ENCODE results near the gene KATNA1. TPM values are rescaled to one million over a fixed set of nuclear protein-coding genes. Genes with fewer than 3 reads are reported as not detected.
"Not testable (repeated sequence)": the region's sequence is repeated elsewhere in the genome, so short reads cannot be mapped to it uniquely, and the experiment has no call there.

Gene KATNA1
- polyA plus RNA-seq, 3 donors: 11.4 to 15.4 (median 14.5) TPM

- Histone ChIP-seq H3K27ac (ENCODE audit: low read depth in 1 of 2, low read length in 2 of 2) (no peak overlapping the region), H3K27me3 (ENCODE audit: control insufficient read depth in 2 of 2, insufficient read depth in 2 of 2, low read length in 2 of 2) (no peaks in the 10 kb centered on the region), H3K79me2 (ENCODE audit: insufficient read depth, low read length) (peaks cover 4% of the 10 kb centered on the region), H3K9ac (ENCODE audit: insufficient read depth, low read length, poor library complexity, severe bottlenecking) (no peak overlapping the region), H3K4me2 (replicated peaks; ENCODE audit: extremely low read depth, low read length, poor library complexity, severe bottlenecking) (no peak overlapping the region), H3K4me1 (ENCODE audit: control insufficient read depth in 1 of 2, insufficient read depth in 2 of 2, low read length in 2 of 2) (no peaks in the 10 kb centered on the region), H3K36me3 (replicated peaks in 1 of 2; ENCODE audit: control insufficient read depth in 1 of 2, insufficient read depth in 2 of 2, low read length in 2 of 2) (peaks cover 47 to 85% of the 10 kb centered on the region in 2 donors), H3K4me3 (replicated peaks in 1 of 3; ENCODE audit: low read depth in 2 of 3, low read length in 3 of 3) (no peak overlapping the region), H4K20me1 (ENCODE audit: insufficient read depth, low read length) (peaks cover 33% of the 10 kb centered on the region), H3K9me3 (replicated peaks in 1 of 2; ENCODE audit: control insufficient read depth in 1 of 2, insufficient read depth in 1 of 2, low read length in 2 of 2) (no peaks in the 10 kb centered on the region), H2AFZ (ENCODE audit: insufficient read depth, low read depth, low read length, poor library complexity, severe bottlenecking) (no peak overlapping the region)
- no peak for TF ChIP-seq CTCF (IDR thresholded peaks at IDR 0.05)
- H3K27me3 Mint-ChIP-seq (ENCODE audit: low read depth in 3 of 3): no peaks in the 10 kb centered on the region
- H3K27ac Mint-ChIP-seq: no peak overlapping the region
- H3K36me3 Mint-ChIP-seq: peaks cover 50 to 75% of the 10 kb centered on the region in 2 donors
- intact Hi-C loops (cut with micrococcal nuclease): no loop called here
- no peak overlapping the region for H3K4me3 Mint-ChIP-seq
- H3K4me1 Mint-ChIP-seq: no peaks in the 10 kb centered on the region
- no peaks in the 10 kb centered on the region for H3K9me3 Mint-ChIP-seq
- no peak for DNase-seq
Observed at GRCh38 chr6:149681209-149681608, 32.7 kb upstream of the KATNA1 start.

- peaks cover 27% of the 10 kb centered on the region for H4K20me1 ChIP-seq (ENCODE audit: insufficient read depth, low read length)
- Mint-ChIP-seq H3K27ac (peak overlapping the region in 1 of 7 donors; percentile 68), H3K4me1 (no peaks in the 10 kb centered on the region), H3K9me3 (no peaks in the 10 kb centered on the region), H3K4me3 (no peak overlapping the region), H3K36me3 (peaks cover 51 to 75% of the 10 kb centered on the region in 2 donors), H3K27me3 (ENCODE audit: low read depth in 3 of 3) (no peaks in the 10 kb centered on the region)
- peaks cover 4% of the 10 kb centered on the region for H3K79me2 ChIP-seq (ENCODE audit: insufficient read depth, low read length)
- H3K27ac ChIP-seq (ENCODE audit: low read depth in 1 of 2, low read length in 2 of 2): no peak overlapping the region
- no CpG with 5 or more reads among the region's 1 CpG for WGBS (ENCODE audit: insufficient coverage)
- H3K4me1 ChIP-seq (ENCODE audit: control insufficient read depth in 1 of 2, insufficient read depth in 2 of 2, low read length in 2 of 2): no peaks in the 10 kb centered on the region
- H3K9me3 ChIP-seq (replicated peaks in 1 of 2; ENCODE audit: control insufficient read depth in 1 of 2, insufficient read depth in 1 of 2, low read length in 2 of 2): no peaks in the 10 kb centered on the region
- no peak for DNase-seq
- no peak overlapping the region for H3K4me2 ChIP-seq (replicated peaks; ENCODE audit: extremely low read depth, low read length, poor library complexity, severe bottlenecking)
- peaks cover 54 to 85% of the 10 kb centered on the region in 2 donors for H3K36me3 ChIP-seq (replicated peaks in 1 of 2; ENCODE audit: control insufficient read depth in 1 of 2, insufficient read depth in 2 of 2, low read length in 2 of 2)
- intact Hi-C loops (cut with micrococcal nuclease): no loop called here
- no peak overlapping the region for H3K9ac ChIP-seq (ENCODE audit: insufficient read depth, low read length, poor library complexity, severe bottlenecking)
- H3K4me3 ChIP-seq (replicated peaks in 1 of 3; ENCODE audit: low read depth in 2 of 3, low read length in 3 of 3): no peak overlapping the region
- no peak for TF ChIP-seq CTCF (IDR thresholded peaks at IDR 0.05)
- H3K27me3 ChIP-seq (ENCODE audit: control insufficient read depth in 2 of 2, insufficient read depth in 2 of 2, low read length in 2 of 2): no peaks in the 10 kb centered on the region
- no peak overlapping the region for H2AFZ ChIP-seq (ENCODE audit: insufficient read depth, low read depth, low read length, poor library complexity, severe bottlenecking)
Observed at GRCh38 chr6:149680503-149680902, 32.0 kb upstream of the KATNA1 start.

- not testable (repeated sequence) for H3K27ac Mint-ChIP-seq
Observed at GRCh38 chr6:149672265-149672664, 23.8 kb upstream of the KATNA1 start.

More at GRCh38 chr6:149672265-149672664, 23.8 kb upstream of the KATNA1 start:
- H3K9me3 Mint-ChIP-seq; H3K27me3 Mint-ChIP-seq (ENCODE audit: low read depth in 3 of 3); H3K4me3 ChIP-seq (replicated peaks in 1 of 3; ENCODE audit: low read depth in 2 of 3, low read length in 3 of 3); H3K4me2 ChIP-seq (replicated peaks; ENCODE audit: extremely low read depth, low read length, poor library complexity, severe bottlenecking); H3K79me2 ChIP-seq (ENCODE audit: insufficient read depth, low read length); H4K20me1 ChIP-seq (ENCODE audit: insufficient read depth, low read length); H3K27me3 ChIP-seq (ENCODE audit: control insufficient read depth in 2 of 2, insufficient read depth in 2 of 2, low read length in 2 of 2); H3K9ac ChIP-seq (ENCODE audit: insufficient read depth, low read length, poor library complexity, severe bottlenecking); DNase-seq; H2AFZ ChIP-seq (ENCODE audit: insufficient read depth, low read depth, low read length, poor library complexity, severe bottlenecking); H3K9me3 ChIP-seq (replicated peaks in 1 of 2; ENCODE audit: control insufficient read depth in 1 of 2, insufficient read depth in 1 of 2, low read length in 2 of 2); H3K27ac ChIP-seq (ENCODE audit: low read depth in 1 of 2, low read length in 2 of 2); H3K4me3 Mint-ChIP-seq; H3K4me1 Mint-ChIP-seq; intact Hi-C loops (cut with micrococcal nuclease); H3K4me1 ChIP-seq (ENCODE audit: control insufficient read depth in 1 of 2, insufficient read depth in 2 of 2, low read length in 2 of 2): not testable (repeated sequence)
- H3K36me3 ChIP-seq (replicated peaks in 1 of 2; ENCODE audit: control insufficient read depth in 1 of 2, insufficient read depth in 2 of 2, low read length in 2 of 2): peaks cover 68 to 98% of the 10 kb centered on the region in 2 donors
- peaks cover 71 to 98% of the 10 kb centered on the region in 2 donors for H3K36me3 Mint-ChIP-seq
